Measurements from ENCODE around the gene IL31. TPM values are rescaled to one million over a fixed set of nuclear protein-coding genes. Genes with fewer than 3 reads are reported as not detected.

IL31 gene
- total RNA-seq, 1 donor from 2014 or later: not detected

GRCh38 chr12:122155705-122156104 is 18.3 kb downstream of the IL31 start:
- DNase-seq (ENCODE audit: low spot score): no peak

- no peak for DNase-seq (ENCODE audit: low spot score)
Observed at GRCh38 chr12:122152754-122153153, 21.3 kb downstream of the IL31 start.

GRCh38 chr12:122150127-122150681 is 23.8 kb downstream of the IL31 start:
- DNase-seq (ENCODE audit: low spot score): no peak

GRCh38 chr12:122148657-122149056 is 25.4 kb downstream of the IL31 start:
- DNase-seq (ENCODE audit: low spot score): peak; percentile 34

GRCh38 chr12:122147514-122148290 is 26.3 kb downstream of the IL31 start:
- no peak for DNase-seq (ENCODE audit: low spot score)

GRCh38 chr12:122145505-122146330 is 28.3 kb downstream of the IL31 start:
- DNase-seq (ENCODE audit: low spot score): no peak

- no peak for DNase-seq (ENCODE audit: low spot score)
Observed at GRCh38 chr12:122144885-122145284, 29.1 kb downstream of the IL31 start.

- DNase-seq (ENCODE audit: low spot score): no peak
Observed at GRCh38 chr12:122142857-122143256, 31.2 kb downstream of the IL31 start.

- no peak for DNase-seq (ENCODE audit: low spot score)
Observed at GRCh38 chr12:122141911-122142725, 31.9 kb downstream of the IL31 start.

- no peak for DNase-seq (ENCODE audit: low spot score)
Observed at GRCh38 chr12:122140467-122141257, 33.4 kb downstream of the IL31 start.

- DNase-seq (ENCODE audit: low spot score): no peak
Observed at GRCh38 chr12:122139941-122140340, 34.1 kb downstream of the IL31 start.

- DNase-seq (ENCODE audit: low spot score): no peak
Observed at GRCh38 chr12:122139266-122139665, 34.8 kb downstream of the IL31 start.

- no peak for DNase-seq (ENCODE audit: low spot score)
Observed at GRCh38 chr12:122138616-122139015, 35.4 kb downstream of the IL31 start.

- DNase-seq (ENCODE audit: low spot score): no peak
Observed at GRCh38 chr12:122138181-122138580, 35.8 kb downstream of the IL31 start.

GRCh38 chr12:122137681-122138080 is 36.3 kb downstream of the IL31 start:
- no peak for DNase-seq (ENCODE audit: low spot score)

- no peak for DNase-seq (ENCODE audit: low spot score)
Observed at GRCh38 chr12:122137229-122137628, 36.8 kb downstream of the IL31 start.

GRCh38 chr12:122135437-122136031 is 38.5 kb downstream of the IL31 start:
- no peak for DNase-seq (ENCODE audit: low spot score)

- DNase-seq (ENCODE audit: low spot score): no peak
Observed at GRCh38 chr12:122133192-122133950, 40.6 kb downstream of the IL31 start.

- no peak for DNase-seq (ENCODE audit: low spot score)
Observed at GRCh38 chr12:122130150-122130549, 43.9 kb downstream of the IL31 start.

- DNase-seq (ENCODE audit: low spot score): no peak
Observed at GRCh38 chr12:122129131-122129530, 44.9 kb downstream of the IL31 start.

Data from mucosa of gallbladder (tissue), 1 donor.